SH-SY5Y (cell line): ENCODE data around the gene TCTN1.

Experiments
- GATA2 ChIP-seq: IDR thresholded peaks from 2 replicates; pipeline ENCODE4 v1.6.1; 2011; ENCODE audit warnings: mild to moderate bottlenecking, low read depth, low read length
- GATA3 ChIP-seq: IDR thresholded peaks from 2 replicates; pipeline ENCODE4 v1.6.1; 2011; ENCODE audit warnings: low read depth, mild to moderate bottlenecking, low read length, moderate library complexity

DNA sequence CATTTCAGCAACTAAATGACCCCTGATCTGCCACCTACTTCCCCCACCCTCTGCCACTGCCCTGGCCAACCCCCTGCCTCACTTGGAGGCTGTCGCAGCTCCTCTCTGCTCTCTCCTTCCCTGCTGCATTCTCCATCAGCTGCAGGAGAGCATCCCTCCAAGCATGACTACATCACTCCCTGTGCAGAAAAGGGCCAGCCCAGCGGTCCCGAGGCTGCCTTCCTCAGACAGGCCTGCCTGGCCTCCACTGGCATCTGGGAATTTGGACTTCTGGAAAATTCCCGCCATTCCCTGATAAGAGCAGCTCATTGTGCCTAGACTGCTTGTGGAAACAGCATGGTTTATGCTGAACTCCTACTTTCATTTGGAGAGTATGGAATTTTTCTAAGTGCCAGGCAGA, 62.2 kb downstream of the TCTN1 start:
- no peak for TF ChIP-seq GATA3
- TF ChIP-seq GATA2, result no peak
